Ishikawa (cell line): ENCODE measurements around the gene RNLS.

Experiments
- CEBPB ChIP-seq: IDR thresholded peaks from 2 replicates; pipeline ENCODE4 v1.6.1; 2012
- CREB1 ChIP-seq: IDR thresholded peaks from 2 replicates; pipeline ENCODE4 v1.6.1; 2012; ENCODE audit warnings: low read depth
- EGR1 ChIP-seq: IDR thresholded peaks from 2 replicates; pipeline ENCODE4 v1.6.1; 2012
- EP300 ChIP-seq: IDR thresholded peaks from 2 replicates; pipeline ENCODE4 v1.6.1; 2012; ENCODE audit warnings: borderline replicate concordance
- FOXM1 ChIP-seq: IDR thresholded peaks from 2 replicates; pipeline ENCODE4 v1.6.1; 2012; ENCODE audit warnings: low read depth, borderline replicate concordance
- NFIC ChIP-seq: IDR thresholded peaks from 2 replicates; pipeline ENCODE4 v1.6.1; 2012
- RAD21 ChIP-seq: IDR thresholded peaks from 2 replicates; pipeline ENCODE4 v1.6.1; 2012; ENCODE audit warnings: low read depth
- TAF1 ChIP-seq: IDR thresholded peaks from 2 replicates; pipeline ENCODE4 v1.6.1; 2012; ENCODE audit warnings: low read depth, mild to moderate bottlenecking
- TCF12 ChIP-seq: IDR thresholded peaks from 2 replicates; pipeline ENCODE4 v1.6.1; 2012; ENCODE audit warnings: low read depth
- TEAD4 ChIP-seq: IDR thresholded peaks from 2 replicates; pipeline ENCODE4 v1.6.1; 2012
- YY1 ChIP-seq: IDR thresholded peaks from 2 replicates; pipeline ENCODE4 v1.6.1; 2012; ENCODE audit warnings: low read depth
- ZBTB7A ChIP-seq: IDR thresholded peaks from 2 replicates; pipeline ENCODE4 v1.6.1; 2012; ENCODE audit warnings: low read depth
- TF ChIP-seq, protein P1 (sequence below): IDR thresholded peaks from 2 replicates; pipeline ENCODE4 v1.6.1; 2012
- TF ChIP-seq, protein P2 (sequence below): IDR thresholded peaks from 2 replicates; pipeline ENCODE4 v1.6.1; 2012
- TF ChIP-seq, protein P3 (sequence below): IDR thresholded peaks from 2 replicates; pipeline ENCODE4 v1.6.1; 2012; ENCODE audit warnings: low read depth, mild to moderate bottlenecking

Gene RNLS

DNA sequence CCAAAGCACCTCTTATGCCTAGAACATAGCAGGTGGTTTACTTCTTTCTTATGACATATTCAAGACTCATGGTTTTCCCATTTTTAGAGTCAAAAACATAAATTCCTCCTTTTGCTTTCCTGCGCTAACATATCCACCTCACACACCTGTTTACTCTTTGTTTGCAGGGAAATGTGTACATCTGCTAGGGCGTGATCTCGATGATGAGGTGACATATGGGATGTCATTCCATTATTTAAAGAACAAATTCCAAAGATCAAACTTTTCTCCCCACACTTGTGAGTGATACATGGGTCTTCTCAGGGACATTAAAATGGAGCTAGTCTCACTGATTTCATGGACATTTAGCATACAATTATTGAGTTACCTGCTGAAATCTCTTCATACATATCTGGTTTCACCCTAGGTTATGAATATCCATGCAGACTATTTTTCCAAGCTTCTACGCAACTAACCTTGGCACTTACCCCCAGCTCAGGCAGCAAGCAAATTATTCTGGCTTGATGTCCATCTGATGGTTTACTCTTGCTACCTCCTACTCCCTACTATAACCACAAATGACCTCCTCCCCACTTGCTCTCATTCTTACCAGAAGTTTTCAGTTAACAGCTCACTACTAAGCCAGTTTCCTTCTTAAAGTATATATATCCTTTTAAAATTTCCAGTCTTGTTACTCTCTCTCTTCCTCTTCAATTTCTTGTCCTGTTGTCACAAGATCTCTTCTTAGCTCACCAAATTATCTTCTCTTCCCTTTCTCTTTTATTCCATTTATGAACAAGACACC, 208.5 kb downstream of the RNLS start:
- TF ChIP-seq TAF1 (no peak), TEAD4 (no peak), EP300 (no peak), TCF12 (no peak), RAD21 (no peak), CREB1 (no peak), FOXM1 (no peak), NFIC (no peak), YY1 (no peak), EGR1 (no peak), ZBTB7A (no peak), CEBPB (no peak)
- TF ChIP-seq, protein P1, sequence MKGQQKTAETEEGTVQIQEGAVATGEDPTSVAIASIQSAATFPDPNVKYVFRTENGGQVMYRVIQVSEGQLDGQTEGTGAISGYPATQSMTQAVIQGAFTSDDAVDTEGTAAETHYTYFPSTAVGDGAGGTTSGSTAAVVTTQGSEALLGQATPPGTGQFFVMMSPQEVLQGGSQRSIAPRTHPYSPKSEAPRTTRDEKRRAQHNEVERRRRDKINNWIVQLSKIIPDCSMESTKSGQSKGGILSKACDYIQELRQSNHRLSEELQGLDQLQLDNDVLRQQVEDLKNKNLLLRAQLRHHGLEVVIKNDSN = no peak
- TF ChIP-seq, protein P2, sequence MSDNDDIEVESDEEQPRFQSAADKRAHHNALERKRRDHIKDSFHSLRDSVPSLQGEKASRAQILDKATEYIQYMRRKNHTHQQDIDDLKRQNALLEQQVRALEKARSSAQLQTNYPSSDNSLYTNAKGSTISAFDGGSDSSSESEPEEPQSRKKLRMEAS = no peak
- TF ChIP-seq, protein P3, sequence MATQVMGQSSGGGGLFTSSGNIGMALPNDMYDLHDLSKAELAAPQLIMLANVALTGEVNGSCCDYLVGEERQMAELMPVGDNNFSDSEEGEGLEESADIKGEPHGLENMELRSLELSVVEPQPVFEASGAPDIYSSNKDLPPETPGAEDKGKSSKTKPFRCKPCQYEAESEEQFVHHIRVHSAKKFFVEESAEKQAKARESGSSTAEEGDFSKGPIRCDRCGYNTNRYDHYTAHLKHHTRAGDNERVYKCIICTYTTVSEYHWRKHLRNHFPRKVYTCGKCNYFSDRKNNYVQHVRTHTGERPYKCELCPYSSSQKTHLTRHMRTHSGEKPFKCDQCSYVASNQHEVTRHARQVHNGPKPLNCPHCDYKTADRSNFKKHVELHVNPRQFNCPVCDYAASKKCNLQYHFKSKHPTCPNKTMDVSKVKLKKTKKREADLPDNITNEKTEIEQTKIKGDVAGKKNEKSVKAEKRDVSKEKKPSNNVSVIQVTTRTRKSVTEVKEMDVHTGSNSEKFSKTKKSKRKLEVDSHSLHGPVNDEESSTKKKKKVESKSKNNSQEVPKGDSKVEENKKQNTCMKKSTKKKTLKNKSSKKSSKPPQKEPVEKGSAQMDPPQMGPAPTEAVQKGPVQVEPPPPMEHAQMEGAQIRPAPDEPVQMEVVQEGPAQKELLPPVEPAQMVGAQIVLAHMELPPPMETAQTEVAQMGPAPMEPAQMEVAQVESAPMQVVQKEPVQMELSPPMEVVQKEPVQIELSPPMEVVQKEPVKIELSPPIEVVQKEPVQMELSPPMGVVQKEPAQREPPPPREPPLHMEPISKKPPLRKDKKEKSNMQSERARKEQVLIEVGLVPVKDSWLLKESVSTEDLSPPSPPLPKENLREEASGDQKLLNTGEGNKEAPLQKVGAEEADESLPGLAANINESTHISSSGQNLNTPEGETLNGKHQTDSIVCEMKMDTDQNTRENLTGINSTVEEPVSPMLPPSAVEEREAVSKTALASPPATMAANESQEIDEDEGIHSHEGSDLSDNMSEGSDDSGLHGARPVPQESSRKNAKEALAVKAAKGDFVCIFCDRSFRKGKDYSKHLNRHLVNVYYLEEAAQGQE = no peak

DNA sequence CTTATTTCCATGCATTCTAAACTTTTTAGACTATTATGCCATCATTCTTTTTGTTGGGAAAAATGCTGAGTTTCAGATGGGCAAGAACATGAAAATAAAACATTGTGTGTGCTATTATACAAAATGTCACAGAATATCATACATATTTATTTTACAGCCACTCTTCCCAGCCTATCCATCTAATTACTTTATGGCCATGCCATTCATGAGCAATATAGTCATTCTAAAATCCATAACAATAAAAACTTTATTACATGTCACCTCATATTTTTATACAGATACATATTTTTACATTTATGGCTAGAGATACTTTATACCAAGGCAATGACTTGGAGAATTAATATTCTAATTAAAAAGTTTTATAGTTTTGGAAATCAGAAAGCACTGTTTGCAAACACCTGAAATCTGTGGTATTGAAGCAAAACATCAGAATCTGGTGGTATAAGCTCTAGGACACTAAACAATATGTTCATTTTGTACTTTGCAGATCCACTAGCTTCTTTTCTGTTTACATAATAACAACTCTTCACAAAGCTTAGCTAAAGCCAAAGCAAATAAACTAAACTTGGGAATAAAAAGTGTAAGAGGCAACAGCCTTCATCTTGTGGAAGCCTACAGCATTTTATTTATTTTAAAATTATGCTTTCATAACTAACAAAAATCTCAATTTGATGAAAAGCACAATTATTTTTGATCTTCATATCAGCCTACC, 210.1 kb downstream of the RNLS start:
- TF ChIP-seq RAD21 = no peak
- TF ChIP-seq EGR1 = no peak
- TF ChIP-seq TAF1 = no peak

DNA sequence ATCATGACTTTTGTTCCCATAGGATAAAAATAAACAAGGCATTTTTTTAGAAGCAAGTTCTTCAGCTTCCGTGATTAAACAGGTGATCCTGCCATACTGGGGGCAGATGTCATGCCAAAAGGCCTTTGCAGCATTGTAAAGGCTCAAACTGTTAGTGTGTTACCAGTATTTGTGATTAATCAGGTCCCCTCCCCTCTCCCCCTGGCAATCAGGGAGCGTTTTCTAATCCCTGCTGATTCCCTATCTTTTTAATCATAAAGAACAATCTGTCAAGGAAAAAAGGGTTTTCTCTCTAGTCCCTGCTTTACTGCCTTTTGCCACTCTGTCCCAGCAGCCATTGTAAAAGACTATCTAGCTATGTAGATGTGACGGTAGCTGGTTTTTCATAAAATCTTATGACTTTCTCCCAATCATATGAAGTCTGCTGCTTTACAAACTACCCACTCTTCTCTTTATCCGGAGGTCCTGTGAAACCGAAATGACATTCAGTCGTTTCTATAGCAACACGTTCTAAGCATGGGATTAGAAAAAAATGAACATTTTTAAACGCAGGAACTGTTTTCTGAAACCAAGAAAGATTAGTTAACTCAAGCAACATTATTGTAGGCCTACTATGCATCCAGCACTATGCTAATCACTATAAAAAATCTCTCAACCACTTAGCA, 210.9 kb downstream of the RNLS start:
- no peak for TF ChIP-seq EGR1
- TF ChIP-seq CREB1 = no peak
- TF ChIP-seq, protein P3 = no peak
- no peak for TF ChIP-seq RAD21
- no peak for TF ChIP-seq TAF1
- no peak for TF ChIP-seq EP300
- no peak for TF ChIP-seq TCF12
- no peak for TF ChIP-seq YY1
- no peak for TF ChIP-seq TEAD4
- no peak for TF ChIP-seq FOXM1
- TF ChIP-seq, protein P1 = no peak
- TF ChIP-seq, protein P2 = no peak
- no peak for TF ChIP-seq CEBPB
- no peak for TF ChIP-seq ZBTB7A
- TF ChIP-seq NFIC = no peak

DNA sequence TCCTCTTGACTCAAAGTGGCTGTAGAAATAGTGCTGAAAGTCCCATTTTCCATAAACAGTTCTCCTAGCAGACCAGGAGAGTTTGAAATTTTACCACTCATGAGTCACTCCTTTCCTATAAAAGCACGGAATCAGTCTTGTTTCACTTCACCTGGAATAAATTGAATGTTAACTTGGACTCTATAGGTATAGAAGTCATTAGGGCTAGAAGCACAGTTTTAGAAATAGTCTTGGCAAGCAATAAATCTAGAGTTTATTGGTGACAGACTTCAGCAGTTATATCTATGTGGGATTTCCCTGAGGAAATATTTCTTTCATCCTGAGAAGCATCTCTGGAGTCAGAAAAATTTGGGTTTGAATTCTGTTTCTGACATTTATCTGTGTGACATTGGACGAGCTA, 212.4 kb downstream of the RNLS start:
- TF ChIP-seq, protein P2 = no peak
- TF ChIP-seq EGR1 = no peak
- no peak for TF ChIP-seq YY1

DNA sequence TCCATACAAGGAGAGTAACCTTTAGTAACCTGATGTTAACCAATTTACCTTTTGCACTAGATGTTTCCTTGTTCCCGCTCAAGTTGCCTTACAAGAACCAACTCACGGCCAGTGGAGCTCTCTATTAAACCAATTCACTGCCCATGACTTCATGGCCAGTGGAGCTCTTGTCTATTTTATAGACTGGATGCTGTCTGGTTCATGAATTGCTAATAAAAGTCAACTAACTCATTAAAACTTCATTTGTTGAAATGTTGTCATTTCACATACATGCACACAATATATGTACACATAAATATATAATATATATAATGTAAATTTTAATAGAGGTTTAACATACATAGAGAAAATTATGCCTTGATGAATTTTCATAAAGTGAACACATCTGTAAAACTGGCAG, 216.3 kb downstream of the RNLS start:
- TF ChIP-seq EGR1 (no peak), NFIC (no peak), TAF1 (no peak), ZBTB7A (no peak)
- TF ChIP-seq, protein P1 = no peak
